HG03060 (cell line): ENCODE measurements around the gene CRYBB1.
A peak's percentile ranks its signal among the peaks of the same experiment; 100 is the strongest.

Experiments used
- ATAC-seq: cut with Tn5 transposase; IDR thresholded peaks from one replicate; pipeline ENCODE4 v1.9.1; 2021; ENCODE audit warnings: low read depth, moderate number of reproducible peaks; ENCODE audit not compliant: unreplicated experiment

The CRYBB1 gene

GRCh38 chr22:26610072-26610958 is 7.5 kb downstream of the CRYBB1 start:
- ATAC-seq = peak; percentile 59

GRCh38 chr22:26609287-26609686 is 8.5 kb downstream of the CRYBB1 start:
- ATAC-seq = no peak

GRCh38 chr22:26608129-26608528 is 9.7 kb downstream of the CRYBB1 start:
- ATAC-seq = no peak

GRCh38 chr22:26606611-26607010 is 11.2 kb downstream of the CRYBB1 start:
- no peak for ATAC-seq

GRCh38 chr22:26604368-26604767 is 13.5 kb downstream of the CRYBB1 start:
- no peak for ATAC-seq

- ATAC-seq = no peak
Measured at GRCh38 chr22:26602127-26602526, 15.7 kb downstream of the CRYBB1 start.

GRCh38 chr22:26601726-26602125 is 16.1 kb downstream of the CRYBB1 start:
- no peak for ATAC-seq

- ATAC-seq = no peak
Measured at GRCh38 chr22:26599505-26599904, 18.3 kb downstream of the CRYBB1 start.

- ATAC-seq = no peak
Measured at GRCh38 chr22:26597480-26597879, 20.3 kb downstream of the CRYBB1 start.

- ATAC-seq = no peak
Measured at GRCh38 chr22:26597026-26597425, 20.8 kb downstream of the CRYBB1 start.

- no peak for ATAC-seq
Measured at GRCh38 chr22:26593763-26594162, 24.1 kb downstream of the CRYBB1 start.

- ATAC-seq = no peak
Measured at GRCh38 chr22:26592421-26592891, 25.4 kb downstream of the CRYBB1 start.

GRCh38 chr22:26589845-26590736 is 27.7 kb downstream of the CRYBB1 start, which contains the start of gene TPST2:
Gene TPST2 (minus strand): TSS chr22:26590132. CDS start chr22:26541630, 48,502 bp downstream.
- no peak for ATAC-seq

GRCh38 chr22:26589367-26589844 is 28.4 kb downstream of the CRYBB1 start:
- ATAC-seq = no peak

GRCh38 chr22:26588729-26589366 is 29.0 kb downstream of the CRYBB1 start:
- no peak for ATAC-seq

- ATAC-seq = no peak
Measured at GRCh38 chr22:26587991-26588613, 29.7 kb downstream of the CRYBB1 start.

GRCh38 chr22:26586556-26587325 is 31.1 kb downstream of the CRYBB1 start:
- no peak for ATAC-seq

- ATAC-seq = no peak
Measured at GRCh38 chr22:26585104-26585790, 32.6 kb downstream of the CRYBB1 start.

- ATAC-seq = no peak
Measured at GRCh38 chr22:26584010-26584409, 33.8 kb downstream of the CRYBB1 start.
